Sigmoid colon (tissue), 7 donors: Measurements from ENCODE around the gene BCAS3. TPM values are rescaled to one million over a fixed set of nuclear protein-coding genes. Genes with fewer than 3 reads are reported as not detected.

ENCODE experiments used
- DNase-seq: peaks from one replicate; pipeline ENCODE4 v3.0.0-alpha.2; 2019
- H3K27ac ChIP-seq, 4 donors: fragments of 200-600 bp; sonication (generic); one replicate each; pipeline ENCODE4 v1.5.1; 2016 to 2019; ENCODE audit warnings: mild to moderate bottlenecking in 1 of 4
- H3K27me3 ChIP-seq, 3 donors: fragments of 200-600 bp; sonication (generic); one replicate each; pipeline ENCODE4 v1.5.1; 2019; ENCODE audit warnings: mild to moderate bottlenecking in 1 of 3
- H3K36me3 ChIP-seq, 4 donors: fragments of 200-600 bp; sonication (generic); one replicate each; pipeline ENCODE4 v1.5.1; 2016 to 2019
- H3K4me1 ChIP-seq, 4 donors: fragments of 200-600 bp; sonication (generic); one replicate each; pipeline ENCODE4 v1.5.1; 2017 to 2019
- H3K4me3 ChIP-seq, 4 donors: fragments of 200-600 bp; sonication (generic); one replicate each; pipeline ENCODE4 v1.5.1; 2017 to 2019; ENCODE audit warnings: mild to moderate bottlenecking in 2 of 4, moderate library complexity in 1 of 4
- H3K9me3 ChIP-seq, 4 donors: fragments of 200-600 bp in 3 of 4; sonication (generic) in 3 of 4; one replicate each; pipeline versions ENCODE4 v1.5.1 to v1.6.1; 2013 to 2019
- EP300 ChIP-seq, 4 donors: sonication (generic); formaldehyde crosslinking; IDR thresholded peaks; one replicate each; pipeline ENCODE4 v1.6.1; 2017; ENCODE audit warnings: antibody characterized with exemption in 4 of 4
- POLR2A ChIP-seq, 2 donors: fragments of 450-650 bp; IDR thresholded peaks; one replicate each; pipeline ENCODE4 v1.6.1; 2016; ENCODE audit warnings: antibody characterized with exemption in 2 of 2, mild to moderate bottlenecking in 2 of 2, moderate library complexity in 2 of 2
- POLR2AphosphoS5 ChIP-seq, 4 donors: sonication (generic); formaldehyde crosslinking; IDR thresholded peaks; one replicate each; pipeline ENCODE4 v1.6.1; 2017; ENCODE audit warnings: antibody characterized with exemption in 4 of 4
- WGBS, 2 donors: extraction: QIAGEN DNeasy Blood & Tissue Kit; methylation state at CpG; one replicate each; pipeline ENCODE4 v1.1.7; 2013; 5-methylcytosine and 5-hydroxymethylcytosine counted together
- intact Hi-C: fragments of 100-400 bp; cut with DNase I; formaldehyde crosslinking; loops from one replicate; pipeline ENCODE4 v1.15.1; 2023
- polyA plus RNA-seq, 3 donors: library from polyadenylated mRNA; stranded (reverse); fragments of 200-250 nt; gene quantifications; one replicate each; pipeline ENCODE4 v1.2.3, GENCODE V29; 2013
- total RNA-seq, 4 donors: library from RNA; depleted of rRNA; stranded (reverse); fragments of >200 nt; gene quantifications; one replicate each; pipeline ENCODE4 v1.1.0, GENCODE V29; 2016
- TF ChIP-seq, protein P1 (sequence below), 4 experiments: fragments of 450-650 bp in 3 of 4; fragments of 200-600 bp in 1 of 4; IDR thresholded peaks; one replicate each; pipeline ENCODE4 v1.5.1; 2016 to 2019; ENCODE audit warnings: antibody characterized with exemption in 4 of 4, mild to moderate bottlenecking in 3 of 4, moderate library complexity in 2 of 4
- donor health status: healthy with polysubstance abuse.
- donor health status: Bipolar disorder and iron deficiency.
- donor health status: healthy.

The BCAS3 gene
- total and polyA plus RNA-seq, 7 donors = 6.3 to 38.5 (median 28.5) TPM

DNA sequence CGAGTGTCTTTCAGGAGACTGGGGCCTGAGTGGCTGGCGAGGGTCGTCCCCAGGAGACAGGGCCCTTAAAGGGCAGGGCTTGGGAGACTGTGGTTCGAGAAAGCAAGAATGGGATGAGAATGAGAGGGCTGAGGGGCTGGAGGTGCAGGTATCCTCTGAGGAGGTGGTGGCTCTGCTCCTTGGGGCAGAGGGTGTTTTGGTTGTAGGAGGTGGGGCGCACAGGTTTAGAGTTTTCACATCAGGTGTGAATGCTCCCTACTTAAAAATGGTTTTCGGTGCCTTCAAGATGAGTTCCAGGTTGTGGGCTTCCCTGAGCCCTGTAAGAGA is 430 bp downstream of the BCAS3 start:
- TF ChIP-seq POLR2A (IDR thresholded peaks at IDR 0.05) = no peak
- TF ChIP-seq POLR2AphosphoS5 (IDR thresholded peaks at IDR 0.05) = no peak
- TF ChIP-seq, protein P1, sequence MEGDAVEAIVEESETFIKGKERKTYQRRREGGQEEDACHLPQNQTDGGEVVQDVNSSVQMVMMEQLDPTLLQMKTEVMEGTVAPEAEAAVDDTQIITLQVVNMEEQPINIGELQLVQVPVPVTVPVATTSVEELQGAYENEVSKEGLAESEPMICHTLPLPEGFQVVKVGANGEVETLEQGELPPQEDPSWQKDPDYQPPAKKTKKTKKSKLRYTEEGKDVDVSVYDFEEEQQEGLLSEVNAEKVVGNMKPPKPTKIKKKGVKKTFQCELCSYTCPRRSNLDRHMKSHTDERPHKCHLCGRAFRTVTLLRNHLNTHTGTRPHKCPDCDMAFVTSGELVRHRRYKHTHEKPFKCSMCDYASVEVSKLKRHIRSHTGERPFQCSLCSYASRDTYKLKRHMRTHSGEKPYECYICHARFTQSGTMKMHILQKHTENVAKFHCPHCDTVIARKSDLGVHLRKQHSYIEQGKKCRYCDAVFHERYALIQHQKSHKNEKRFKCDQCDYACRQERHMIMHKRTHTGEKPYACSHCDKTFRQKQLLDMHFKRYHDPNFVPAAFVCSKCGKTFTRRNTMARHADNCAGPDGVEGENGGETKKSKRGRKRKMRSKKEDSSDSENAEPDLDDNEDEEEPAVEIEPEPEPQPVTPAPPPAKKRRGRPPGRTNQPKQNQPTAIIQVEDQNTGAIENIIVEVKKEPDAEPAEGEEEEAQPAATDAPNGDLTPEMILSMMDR (IDR thresholded peaks at IDR 0.05) = no peak
- TF ChIP-seq EP300 (IDR thresholded peaks at IDR 0.05) = no peak
- Histone ChIP-seq H3K27ac (peak overlapping the region; percentile 81 to 86 (median 82)), H3K4me3 (peak overlapping the region; percentile 70 to 90 (median 88)), H3K9me3 (no peaks in the 10 kb centered on the region), H3K27me3 (no peaks in the 10 kb centered on the region), H3K4me1 (peaks cover 0 to 14% (median 11%) of the 10 kb centered on the region in 4 donors), H3K36me3 (peaks cover 0 to 17% (median 0%) of the 10 kb centered on the region in 4 donors)
- intact Hi-C loops = no loop called here
- no peak for DNase-seq
- 2 to 4% methylated on average over 6 of the region's 6 CpGs for WGBS, 2 donors

DNA sequence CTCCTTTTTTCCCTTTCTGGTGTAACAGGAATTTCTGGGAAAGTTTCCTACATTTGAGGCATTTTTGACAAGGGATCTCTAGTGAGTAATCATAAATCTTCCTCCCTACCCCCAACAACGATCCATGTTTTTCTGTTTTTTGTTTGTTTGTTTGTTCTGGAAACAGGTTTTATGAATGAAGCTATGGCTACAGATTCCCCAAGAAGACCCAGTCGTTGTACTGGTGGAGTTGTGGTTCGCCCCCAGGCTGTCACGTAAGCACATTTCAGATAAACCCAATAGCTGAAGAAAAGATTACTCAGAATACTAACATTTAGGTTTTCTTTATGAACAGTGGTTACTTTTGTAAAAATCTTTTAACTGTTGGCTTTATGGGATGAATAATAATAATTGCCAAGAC is 1.6 kb downstream of the BCAS3 start:
- no peaks in the 10 kb centered on the region for H3K9me3 ChIP-seq
- 90 to 91% methylated on average over 4 of the region's 4 CpGs for WGBS, 2 donors
- no peak for DNase-seq
- no peak overlapping the region for H3K27ac ChIP-seq
- no peak overlapping the region for H3K4me3 ChIP-seq
- peaks cover 0 to 14% (median 11%) of the 10 kb centered on the region in 4 donors for H3K4me1 ChIP-seq
- H3K36me3 ChIP-seq = peaks cover 0 to 27% (median 4%) of the 10 kb centered on the region in 4 donors
- H3K27me3 ChIP-seq = no peaks in the 10 kb centered on the region
- TF ChIP-seq POLR2A (IDR thresholded peaks at IDR 0.05) (no peak), POLR2AphosphoS5 (IDR thresholded peaks at IDR 0.05) (no peak), EP300 (IDR thresholded peaks at IDR 0.05) (no peak)
- TF ChIP-seq, protein P1 (IDR thresholded peaks at IDR 0.05) = no peak
- intact Hi-C loops = no loop called here

DNA sequence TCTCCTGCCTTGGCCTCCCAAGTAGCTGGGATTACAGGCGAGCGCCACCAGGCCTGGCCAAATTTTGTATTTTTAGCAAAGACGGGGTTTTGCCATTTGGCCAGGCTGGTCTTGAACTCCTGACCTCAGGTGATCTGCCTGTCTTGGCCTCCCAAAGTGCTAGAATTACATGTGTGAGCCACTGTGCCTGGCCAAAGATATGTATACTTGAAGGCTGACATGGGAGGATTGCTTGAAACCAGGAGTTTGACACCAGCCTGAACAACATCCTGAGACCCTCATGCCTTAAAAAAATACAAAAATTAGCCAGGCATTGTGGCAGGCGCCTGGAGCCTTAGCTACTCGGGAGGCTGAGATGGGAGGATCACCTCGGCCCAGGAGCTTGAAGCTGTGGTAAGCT is 3.1 kb downstream of the BCAS3 start:
- Histone ChIP-seq H3K4me3 (no peak overlapping the region), H3K4me1 (peaks cover 0 to 14% (median 11%) of the 10 kb centered on the region in 4 donors), H3K9me3 (no peaks in the 10 kb centered on the region), H3K27ac (no peak overlapping the region), H3K27me3 (no peaks in the 10 kb centered on the region), H3K36me3 (peaks cover under 1 to 40% (median 10%) of the 10 kb centered on the region in 4 donors)
- TF ChIP-seq POLR2AphosphoS5 (IDR thresholded peaks at IDR 0.05) = no peak
- no peak for TF ChIP-seq POLR2A (IDR thresholded peaks at IDR 0.05)
- TF ChIP-seq EP300 (IDR thresholded peaks at IDR 0.05) = no peak
- TF ChIP-seq, protein P1 (IDR thresholded peaks at IDR 0.05) = no peak
- no peak for DNase-seq
- intact Hi-C loops = loop anchor here (10.0 kb wide), 1 partner anchor 1384 kb away; the partner anchor contains the start of gene MED13
- 97% methylated on average over 6 of the region's 6 CpGs for WGBS, 2 donors

DNA sequence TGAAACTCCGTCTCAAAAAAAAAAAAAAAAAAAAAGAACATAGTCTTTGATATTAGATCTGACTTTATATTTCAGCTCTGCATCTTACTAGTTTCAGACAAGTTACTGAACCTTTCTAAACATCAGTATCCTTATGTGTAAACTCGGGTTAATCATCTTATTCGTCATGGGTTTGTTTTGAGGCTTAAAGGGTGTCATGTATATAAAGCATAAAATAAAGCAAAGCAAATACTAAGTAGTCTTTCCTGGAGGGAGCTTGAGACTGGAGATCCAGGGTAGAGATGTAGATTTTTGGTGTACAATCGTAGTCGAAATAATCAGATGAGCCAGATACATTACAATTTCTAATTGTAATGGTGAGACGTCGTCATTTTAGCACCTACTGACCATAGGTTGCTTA is 7.8 kb downstream of the BCAS3 start:
- Histone ChIP-seq H3K4me1 (no peaks in the 10 kb centered on the region), H3K9me3 (no peaks in the 10 kb centered on the region), H3K27ac (no peak overlapping the region), H3K27me3 (no peaks in the 10 kb centered on the region), H3K4me3 (no peak overlapping the region), H3K36me3 (peaks cover 6 to 87% (median 14%) of the 10 kb centered on the region in 4 donors)
- DNase-seq = no peak
- WGBS, 2 donors = 96 to 98% methylated on average over 6 to 7 of the region's 7 CpGs
- TF ChIP-seq, protein P1 (IDR thresholded peaks at IDR 0.05) = no peak
- TF ChIP-seq EP300 (IDR thresholded peaks at IDR 0.05) (no peak), POLR2AphosphoS5 (IDR thresholded peaks at IDR 0.05) (no peak), POLR2A (IDR thresholded peaks at IDR 0.05) (no peak)
- intact Hi-C loops = loop anchor here (10.0 kb wide), 1 partner anchor 1379 kb away; the partner anchor contains the start of gene MED13

DNA sequence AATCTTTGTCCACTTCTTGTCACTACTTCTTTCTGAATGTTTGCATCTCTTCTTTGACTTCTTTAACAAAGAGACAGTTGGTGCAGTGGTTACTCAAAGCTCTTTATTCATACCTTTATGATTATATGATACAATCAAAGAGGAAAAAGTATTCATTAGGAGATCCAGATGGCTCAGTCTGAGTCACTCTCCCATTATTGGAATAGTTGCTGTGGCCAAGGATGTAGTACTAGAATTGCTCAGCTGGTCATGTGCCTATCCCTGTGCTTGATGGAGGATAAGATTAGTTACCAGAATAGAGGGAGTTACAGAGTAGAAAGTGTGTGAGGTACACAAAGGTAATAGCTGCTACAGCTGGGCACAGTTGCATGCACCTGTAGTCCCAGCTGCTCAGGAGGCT is 18.3 kb downstream of the BCAS3 start:
- peaks cover 0 to 37% (median 3%) of the 10 kb centered on the region in 4 donors for H3K36me3 ChIP-seq
- no peak for DNase-seq
- H3K9me3 ChIP-seq = no peaks in the 10 kb centered on the region
- TF ChIP-seq, protein P1 (IDR thresholded peaks at IDR 0.05) = no peak
- TF ChIP-seq EP300 (IDR thresholded peaks at IDR 0.05) (no peak), POLR2A (IDR thresholded peaks at IDR 0.05) (no peak), POLR2AphosphoS5 (IDR thresholded peaks at IDR 0.05) (no peak)
- intact Hi-C loops = no loop called here
- no peak overlapping the region for H3K27ac ChIP-seq
- H3K27me3 ChIP-seq = no peaks in the 10 kb centered on the region
- no peaks in the 10 kb centered on the region for H3K4me1 ChIP-seq
- no peak overlapping the region for H3K4me3 ChIP-seq
